Articular chondrocyte of knee joint (primary cell): Measurements from ENCODE around the gene ZBTB6. TPM values are rescaled to one million over a fixed set of nuclear protein-coding genes. Genes with fewer than 3 reads are reported as not detected.
A peak's percentile ranks its signal among the peaks of the same experiment; 100 is the strongest.

ENCODE experiments used
- small RNA-seq: library from RNA; depleted of rRNA; stranded (forward); fragments of <200 nt; gene quantifications from one replicate; pipeline ENCODE3, GENCODE V24; 2012
- total RNA-seq: library from RNA; depleted of rRNA; stranded (reverse); fragments of >200 nt; gene quantifications from 2 replicates; pipeline ENCODE4 v1.2.3, GENCODE V29; 2012

Gene ZBTB6
- 17.5 and 20.1 TPM in 2 replicates for total RNA-seq

GRCh38 chr9:122912964-122913673 is at the start of gene ZBTB6:
TSS of gene ZBTB6 (minus strand) at chr9:122913323. CDS start at chr9:122912072, 1,251 bp downstream.

GRCh38 chr9:122940749-122941581 is 27.8 kb upstream of the ZBTB6 start, which contains the start of gene RABGAP1:
TSS of gene RABGAP1 (plus strand) at chr9:122941020. CDS start at chr9:122957060, 16,040 bp downstream.

GRCh38 chr9:122931226-122932121 is 18.4 kb upstream of the ZBTB6 start, which contains the start of gene ZBTB26:
TSS of gene ZBTB26 (minus strand) at chr9:122931512. CDS start at chr9:122919934, 11,578 bp downstream.

GRCh38 chr9:122904823-122905710 is 8.1 kb downstream of the ZBTB6 start, which contains the start of gene RC3H2:
TSS of gene RC3H2 (minus strand) at chr9:122905359. CDS start at chr9:122897509, 7,850 bp downstream.

Small RNAs within 50 kb of the gene (small RNA-seq; reads per million reads assigned to genes)
- gene RNY1P15: not detected
- 154 reads per million, percentile 98 among the genes with 10 or more reads in this experiment for gene SNORD90

Other genes with a start within 250 kb of the ZBTB6 start
- not detected in 2 replicates for gene OR1L3, start 238.2 kb downstream of the ZBTB6 start, total RNA-seq
- not detected in 2 replicates for gene OR1L4, start 189.3 kb downstream of the ZBTB6 start, total RNA-seq
- not detected in 2 replicates for gene OR1L6, start 171.0 kb downstream of the ZBTB6 start, total RNA-seq
- not detected in 2 replicates for gene OR5C1, start 124.4 kb downstream of the ZBTB6 start, total RNA-seq
- not detected in 2 replicates for gene OR1K1, start 113.2 kb downstream of the ZBTB6 start, total RNA-seq
- 37.6 and 39.6 TPM in 2 replicates for gene PDCL, start 84.7 kb downstream of the ZBTB6 start, total RNA-seq
- gene RC3H2, start 8.0 kb downstream of the ZBTB6 start, total RNA-seq: 49.1 and 54.8 TPM in 2 replicates
- gene ZBTB26, start 18.2 kb upstream of the ZBTB6 start, total RNA-seq: 6.0 and 6.8 TPM in 2 replicates
- 105 and 121 TPM in 2 replicates for gene RABGAP1, start 27.7 kb upstream of the ZBTB6 start, total RNA-seq
- 2.4 and 3.6 TPM in 2 replicates for gene GPR21, start 120.3 kb upstream of the ZBTB6 start, total RNA-seq